Measurements from ENCODE around the gene DFFB. TPM values are rescaled to one million over a fixed set of nuclear protein-coding genes. Genes with fewer than 3 reads are reported as not detected.
A peak's percentile ranks its signal among the peaks of the same experiment; 100 is the strongest.

The DFFB gene
- total and polyA plus RNA-seq, 9 of the 15 experiments (the other 6 are each of a cell fraction or from before 2014, with no cell fraction given), result 2.3 to 15.8 (median 11.5) TPM

- TF ChIP-seq ARID4B (CRISPR knock-in tag; IDR thresholded peaks at IDR 0.05) (peak; percentile 65; the same call in 1 of the 2 replicates), SMARCE1 (IDR thresholded peaks at IDR 0.05) (peak; percentile 31; the same call in 1 of the 2 replicates), ELF4 (CRISPR knock-in tag; IDR thresholded peaks at IDR 0.05) (no peak), KLF1 (tag; IDR thresholded peaks at IDR 0.05) (peak; percentile 88)
Measured at GRCh38 chr1:3899754-3900149, 42.5 kb downstream of the DFFB start (continued).

- peak; percentile 94 for FAIRE-seq
- Histone ChIP-seq H3K9me3 (replicated peaks; ENCODE audit: control insufficient read depth, insufficient read depth, low read depth, low read length) (no peaks in the 10 kb centered on the region), H3K36me3 (ENCODE audit: control insufficient read depth, insufficient read depth, low read length) (peaks cover 15% of the 10 kb centered on the region; the same call in 2 of the 3 replicates), H3K4me1 (replicated peaks in 1 of 2; ENCODE audit: control insufficient read depth in 2 of 2, insufficient read depth in 2 of 2, low read length in 2 of 2) (peaks cover 0 to 37% of the 10 kb centered on the region in 2 experiments; a peak in 4 of 5 replicates), H3K9ac (ENCODE audit: insufficient read depth in 1 of 2, low read depth in 2 of 2, low read length in 2 of 2) (peak within 1 kb of the TSS; percentile 92 to 98), H2AFZ (ENCODE audit: low read depth, low read length) (peak within 1 kb of the TSS; percentile 98), H3K27me3 (ENCODE audit: control insufficient read depth in 2 of 2, insufficient read depth in 2 of 2, low read length in 2 of 2) (no peaks in the 10 kb centered on the region), H3K27ac (ENCODE audit: extremely low read depth, low read depth, low read length) (peak within 1 kb of the TSS; percentile 100), H3K4me2 (ENCODE audit: insufficient read depth, low read length) (peak within 1 kb of the TSS; percentile 99), H4K20me1 (replicated peaks; ENCODE audit: control insufficient read depth, insufficient read depth, low read length) (peaks cover 10% of the 10 kb centered on the region; the same call in 1 of the 2 replicates), H3K9me1 (ENCODE audit: control insufficient read depth, insufficient read depth, low read length) (no peaks in the 10 kb centered on the region), H3K4me3 (peak within 1 kb of the TSS; percentile 74), H3K79me2 (ENCODE audit: control insufficient read depth, insufficient read depth, low read length) (peaks cover 46% of the 10 kb centered on the region)
- TSS peak; percentile 83 for BruUV-seq (replicated peaks)
- in situ Hi-C loops (cut with MboI), result no loop called here
- ATAC-seq, result peak; percentile 90
- intact Hi-C loops (cut with micrococcal nuclease), result loop anchor here (1.0 to 2.0 kb wide), 5 partner anchors 30 to 250 kb away; partner anchors contain the start of genes CEP104, DFFB, LRRC47 and WRAP73
- ChIA-PET POLR2A (interaction anchor here (0.5 to 1.9 kb wide), 22 partner anchors 9 to 888 kb away, joined by 3 to 12 read pairs (median 3); no protein-coding TSS in a partner anchor), CTCF (ENCODE audit: low intra/inter-chr PET ratio) (no interaction called here)
- WGBS (ENCODE audit: insufficient coverage, low coverage, missing lambda C conversion rate), result 1% methylated on average over 52 of the region's 58 CpGs
- DNase-seq (ENCODE audit: extremely low read depth in 1 of 4, low spot score in 3 of 4), result peak; percentile 95 to 99 (median 96)
- no peak for TF ChIP-seq BRF1 (IDR thresholded peaks at IDR 0.05; ENCODE audit: borderline replicate concordance, extremely low read depth, insufficient read length)
- TF ChIP-seq TRIM24 (IDR thresholded peaks at IDR 0.05), result no peak
- no peak; the same call in 1 of the 2 replicates for TF ChIP-seq ARID1B (IDR thresholded peaks at IDR 0.05)
- TF ChIP-seq NONO (IDR thresholded peaks at IDR 0.05; ENCODE audit: low read depth in 2 of 2, low read length in 1 of 2), result peak; percentile 14 to 16; a peak in 1 of 4 replicates
- TF ChIP-seq ARHGAP35 (IDR thresholded peaks at IDR 0.05; ENCODE audit: partially characterized antibody), result no peak
- no peak for TF ChIP-seq SMARCB1 (IDR thresholded peaks at IDR 0.05; ENCODE audit: insufficient read length, low read depth)
- TF ChIP-seq NFXL1 (CRISPR knock-in tag; IDR thresholded peaks at IDR 0.05), result peak; percentile 57; the same call in 1 of the 2 replicates
- no peak for TF ChIP-seq HEY1 (CRISPR knock-in tag; IDR thresholded peaks at IDR 0.05; ENCODE audit: borderline replicate concordance)
- peak; percentile 99 for TF ChIP-seq ZNF644 (tag; IDR thresholded peaks at IDR 0.05; ENCODE audit: low read depth)
- peak; percentile 60; the same call in 1 of the 2 replicates for TF ChIP-seq GTF2F1 (IDR thresholded peaks at IDR 0.05; ENCODE audit: low read depth, low read length)
- 0 out of 2 replicates have a peak, but pooled peaks have one; percentile 49 for TF ChIP-seq RB1 (IDR thresholded peaks at IDR 0.05; ENCODE audit: low read depth)
Measured at GRCh38 chr1:3900150-3900968, 43.1 kb downstream of the DFFB start, which contains the start of gene C1orf174. Gene C1orf174, minus strand, starts transcription at chr1:3900272. Its CDS starts 86 bp downstream, at chr1:3900186.

Measured in K562 (cell line).